Activated CD8-positive, alpha-beta memory T cell treated with anti-CD3 and anti-CD28 coated beads for 1 hour (primary cell): ENCODE measurements around the gene VPS8.

ENCODE experiments used
- DNase-seq, 2 donors: peaks; one replicate each; pipeline ENCODE4 v3.0.0-alpha.2; 2020; ENCODE audit warnings: low read depth in 1 of 2; ENCODE audit errors: extremely low read depth in 1 of 2

The VPS8 gene

DNA sequence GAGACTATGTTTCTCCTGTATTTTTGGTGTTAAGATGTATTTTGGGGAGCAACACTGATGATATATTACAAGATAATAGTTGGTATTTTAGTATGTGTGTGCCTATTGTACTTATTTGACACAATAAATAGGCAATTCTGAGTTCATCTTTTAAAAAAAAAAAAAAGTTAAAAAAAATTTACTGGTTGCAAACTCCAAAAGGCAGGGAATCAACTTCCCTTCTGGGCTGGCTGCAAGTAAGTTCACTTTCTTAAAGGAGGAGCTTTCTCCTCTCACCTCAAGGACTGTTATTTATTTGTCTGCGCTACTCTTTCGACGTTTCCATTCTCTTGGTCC lies 335 bp upstream of the VPS8 start:
- no peak for DNase-seq

- peak in 1 of 2 donors; percentile 8 for DNase-seq
Observed at GRCh38 chr3:184812662-184813042, 686 bp downstream of the VPS8 start.

DNA sequence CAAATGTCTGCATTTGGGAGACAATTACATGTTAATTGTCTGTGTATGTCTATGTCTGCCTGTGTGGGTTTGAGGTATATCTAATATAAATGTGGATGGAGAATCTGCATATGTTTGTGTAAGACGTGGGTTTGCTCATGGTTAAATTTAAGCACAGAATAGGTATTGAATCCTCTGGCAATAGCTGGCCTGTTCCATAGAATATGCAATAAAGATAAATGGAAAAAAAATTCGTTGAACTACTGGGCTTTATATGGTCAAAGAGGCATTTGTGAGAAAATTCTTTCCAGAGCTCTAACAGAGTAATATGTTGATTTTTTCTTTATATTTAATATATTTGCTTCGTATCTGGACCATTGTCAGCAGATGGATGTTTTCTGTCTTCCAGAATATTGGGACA lies 1.4 kb downstream of the VPS8 start:
- DNase-seq = no peak

GRCh38 chr3:184814214-184814613 lies 2.2 kb downstream of the VPS8 start:
- DNase-seq = no peak

- no peak for DNase-seq
Observed at GRCh38 chr3:184815046-184815930, 3.3 kb downstream of the VPS8 start.

DNA sequence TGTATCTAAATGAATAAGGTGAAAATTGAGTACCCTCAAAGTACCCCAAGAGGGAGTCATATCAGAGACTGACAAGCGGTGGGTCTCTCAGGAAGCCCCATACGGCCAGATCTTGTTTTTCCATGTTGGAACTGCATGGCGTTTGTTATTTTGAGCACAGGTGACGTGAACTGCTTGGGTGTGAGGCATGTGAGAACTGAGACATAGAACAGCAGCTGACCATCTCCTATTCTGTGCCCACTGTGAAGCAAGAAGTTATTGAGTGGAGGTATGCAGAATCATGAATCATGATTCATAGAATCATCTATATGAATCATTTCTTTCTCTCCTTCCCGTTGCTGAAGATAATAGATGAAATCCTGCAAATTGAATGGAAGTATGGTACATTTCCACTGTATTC lies 4.6 kb downstream of the VPS8 start:
- DNase-seq = no peak

- DNase-seq = no peak
Observed at GRCh38 chr3:184820525-184820924, 8.6 kb downstream of the VPS8 start.

GRCh38 chr3:184821034-184821433 lies 9.1 kb downstream of the VPS8 start:
- no peak for DNase-seq

DNA sequence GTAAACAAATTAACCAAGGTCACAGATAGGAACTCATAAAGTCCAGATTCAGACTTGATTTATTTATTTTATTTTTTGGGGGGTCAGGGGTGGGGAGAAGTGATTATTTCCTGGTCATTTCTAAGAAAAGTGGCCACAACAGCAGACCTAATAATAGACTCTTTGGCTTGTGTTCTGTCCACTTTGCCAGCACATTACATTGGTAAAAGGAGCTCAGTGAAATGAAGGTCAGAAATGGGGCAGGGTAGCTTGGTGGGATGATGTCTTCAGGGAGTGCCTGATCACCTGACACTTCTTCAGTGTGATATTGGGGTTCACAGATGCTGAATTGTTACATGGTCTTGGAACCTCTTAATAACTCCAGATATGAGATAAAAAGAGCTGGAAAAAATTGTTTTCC lies 10.1 kb downstream of the VPS8 start:
- DNase-seq = no peak

- DNase-seq = no peak
Observed at GRCh38 chr3:184822654-184823053, 10.7 kb downstream of the VPS8 start.

- DNase-seq = no peak
Observed at GRCh38 chr3:184823990-184824389, 12.0 kb downstream of the VPS8 start.

DNA sequence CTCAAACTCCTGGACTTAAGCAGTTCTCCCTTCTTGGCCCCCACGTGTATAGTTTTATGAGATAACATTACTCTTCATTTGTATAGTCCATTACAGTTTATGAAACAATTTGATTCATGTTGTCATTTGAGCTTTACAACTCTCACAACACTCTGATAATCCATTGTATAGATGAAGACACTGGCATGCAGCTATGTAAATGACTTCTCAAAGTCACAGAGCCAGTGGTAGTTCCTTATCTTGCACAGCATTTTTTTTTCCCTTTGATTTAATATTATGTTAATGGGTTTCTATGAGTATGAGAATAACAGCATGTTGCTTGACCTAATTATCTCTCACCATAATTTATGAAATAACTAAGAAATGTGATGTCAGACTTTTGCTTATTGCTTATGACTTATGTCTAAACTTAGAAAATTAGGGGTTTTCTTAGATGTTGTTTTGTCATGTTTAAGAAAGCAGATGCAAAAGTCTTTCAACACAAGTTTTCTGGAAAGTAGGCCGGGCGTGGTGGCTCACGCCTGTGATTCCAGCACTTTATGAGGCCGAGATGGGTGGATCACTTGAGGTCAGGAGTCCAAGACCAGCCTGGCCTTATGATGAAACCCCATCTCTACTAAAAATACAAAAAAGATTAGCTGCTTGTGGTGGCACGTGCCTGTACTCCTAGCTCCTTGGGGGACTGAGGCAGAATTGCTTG lies 13.3 kb downstream of the VPS8 start:
- DNase-seq = no peak

- DNase-seq = no peak
Observed at GRCh38 chr3:184827572-184827971, 15.6 kb downstream of the VPS8 start.

- DNase-seq = no peak
Observed at GRCh38 chr3:184832044-184832443, 20.1 kb downstream of the VPS8 start.

GRCh38 chr3:184832903-184833302 lies 20.9 kb downstream of the VPS8 start:
- DNase-seq = no peak

DNA sequence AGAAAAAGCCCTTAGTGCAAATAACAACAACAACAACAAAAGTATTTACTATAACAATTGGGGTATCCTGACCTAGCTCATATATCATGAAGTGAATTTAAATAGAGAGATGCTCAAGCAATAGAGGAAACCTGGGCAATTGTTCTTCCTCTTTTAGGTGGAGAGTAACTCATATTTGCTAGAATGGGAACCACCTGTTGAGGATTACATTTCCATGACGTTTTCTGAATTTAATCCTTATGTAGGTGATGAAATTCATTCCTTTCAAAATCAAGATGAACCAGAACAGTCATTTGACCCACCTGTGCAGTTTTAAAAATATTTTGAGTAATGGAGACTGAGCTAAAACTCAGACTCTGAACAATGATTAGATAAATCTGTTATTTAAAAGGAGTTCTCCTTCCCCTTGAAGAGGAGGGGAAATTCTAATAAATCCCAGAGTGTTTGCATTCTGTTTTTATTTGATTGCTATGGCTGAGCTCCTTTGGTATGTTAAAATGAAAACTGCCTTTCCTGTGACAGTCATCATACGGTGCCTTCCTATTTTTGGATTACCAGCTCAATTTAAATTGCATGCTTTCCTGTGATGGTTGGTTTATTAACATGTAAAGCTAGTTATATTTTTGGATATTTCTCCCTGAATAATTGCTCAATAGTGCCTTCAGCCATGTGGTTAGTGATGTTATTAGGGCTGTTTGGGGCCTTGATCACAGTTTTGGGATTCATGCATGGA lies 24.3 kb downstream of the VPS8 start:
- no peak for DNase-seq

GRCh38 chr3:184842433-184842832 lies 30.5 kb downstream of the VPS8 start:
- DNase-seq = no peak

GRCh38 chr3:184845819-184846218 lies 33.9 kb downstream of the VPS8 start:
- no peak for DNase-seq

DNA sequence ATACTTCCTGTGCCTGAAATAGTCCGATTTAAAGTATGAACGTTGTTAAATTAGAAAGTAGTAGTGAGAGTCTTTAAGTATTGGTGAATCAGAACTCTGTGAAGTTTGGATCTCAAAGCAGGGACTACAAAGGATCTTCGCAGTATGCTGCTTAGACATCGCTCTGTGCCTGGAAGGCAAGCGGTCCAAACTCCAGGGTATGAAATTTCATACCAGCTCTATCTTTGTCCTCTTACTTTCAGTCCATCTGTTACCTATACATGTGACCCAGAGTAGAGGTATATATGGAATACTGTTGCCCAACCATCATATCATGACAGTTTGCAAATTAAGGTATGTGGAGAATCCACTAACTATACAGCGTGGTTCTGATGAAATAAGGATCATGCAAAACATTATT lies 34.5 kb downstream of the VPS8 start:
- no peak for DNase-seq

- no peak for DNase-seq
Observed at GRCh38 chr3:184848934-184849333, 37.0 kb downstream of the VPS8 start.

DNA sequence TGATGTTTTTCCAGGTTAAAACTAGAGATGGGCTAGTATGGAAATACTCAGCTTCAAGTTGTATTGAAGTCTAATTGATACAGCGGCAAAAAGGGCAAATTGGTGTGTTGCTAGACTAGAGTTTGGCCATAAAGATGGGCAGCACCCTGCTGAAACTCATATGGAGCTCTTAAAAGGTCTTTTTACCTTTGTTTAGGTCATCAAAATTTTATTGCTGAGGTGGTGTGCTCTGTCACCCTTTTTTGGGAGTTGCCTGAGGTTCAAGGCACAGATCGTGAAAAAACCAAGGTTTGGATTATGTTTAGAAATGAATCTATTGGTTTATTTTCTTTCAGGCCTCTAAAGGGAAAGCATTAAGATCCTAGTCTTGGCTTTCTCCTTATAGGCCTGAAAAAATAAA lies 38.2 kb downstream of the VPS8 start:
- no peak for DNase-seq

- DNase-seq = no peak
Observed at GRCh38 chr3:184857099-184857498, 45.1 kb downstream of the VPS8 start.
